ENCODE data around the gene HMG20B. TPM values are rescaled to one million over a fixed set of nuclear protein-coding genes. Genes with fewer than 3 reads are reported as not detected.

HMG20B gene
- total RNA-seq, 1 experiment from 2014 or later: 146 TPM

- Histone ChIP-seq H3K9me2 (replicated peaks; ENCODE audit: low read length) (no peaks in the 10 kb centered on the region), H3K27me3 (ENCODE audit: low read length) (no peaks in the 10 kb centered on the region), H3K27ac (ENCODE audit: low read length) (no peak overlapping the region), H3K4me1 (ENCODE audit: insufficient read depth, low read length) (peaks cover 16% of the 10 kb centered on the region; the same call in 1 of the 2 replicates), H3K9ac (ENCODE audit: low read length) (peak overlapping the region; percentile 25; the same call in 1 of the 2 replicates), H3K36me3 (ENCODE audit: low read depth, low read length) (no peaks in the 10 kb centered on the region), H3K4me3 (ENCODE audit: low read length) (peak overlapping the region; percentile 66), H3K9me3 (ENCODE audit: low read length) (no peaks in the 10 kb centered on the region), H2AFZ (ENCODE audit: low read length) (peak overlapping the region; percentile 69), H3K79me2 (ENCODE audit: low read length) (no peaks in the 10 kb centered on the region), H4K20me1 (ENCODE audit: low read length) (no peaks in the 10 kb centered on the region), H3K4me2 (ENCODE audit: low read length) (peak overlapping the region; percentile 88), H3F3A (ENCODE audit: low read length, unreplicated experiment) (no peaks in the 10 kb centered on the region)
- ATAC-seq: no peak
- no TSS peak for BruUV-seq (replicated peaks)
- POLR2A ChIA-PET (ENCODE audit: unreplicated experiment): no interaction called here
- DNase-seq: no peak
- intact Hi-C loops (cut with micrococcal nuclease): no loop called here
- TF ChIP-seq EZH2 (IDR thresholded peaks at IDR 0.05; ENCODE audit: low read length, unreplicated experiment) (no peak), EZH2phosphoT487 (IDR thresholded peaks at IDR 0.05; ENCODE audit: borderline replicate concordance, low read length) (no peak), CTCF (conservative IDR thresholded peaks at IDR 0.05; ENCODE audit: low read depth, low read length) (no peak)
- CTCF ChIA-PET: no interaction called here
Measured at GRCh38 chr19:3605770-3606169, 33.0 kb downstream of the HMG20B start.

- Histone ChIP-seq H3K4me1 (ENCODE audit: insufficient read depth, low read length) (peaks cover 16% of the 10 kb centered on the region; the same call in 1 of the 2 replicates), H4K20me1 (ENCODE audit: low read length) (no peaks in the 10 kb centered on the region), H3K9ac (ENCODE audit: low read length) (peak overlapping the region; percentile 25; the same call in 1 of the 2 replicates), H3K27ac (ENCODE audit: low read length) (no peak overlapping the region), H3K9me2 (replicated peaks; ENCODE audit: low read length) (no peaks in the 10 kb centered on the region), H3K4me2 (ENCODE audit: low read length) (peak overlapping the region; percentile 88), H3K36me3 (ENCODE audit: low read depth, low read length) (no peaks in the 10 kb centered on the region), H3K79me2 (ENCODE audit: low read length) (no peaks in the 10 kb centered on the region), H3F3A (ENCODE audit: low read length, unreplicated experiment) (no peaks in the 10 kb centered on the region), H3K27me3 (ENCODE audit: low read length) (no peaks in the 10 kb centered on the region), H3K4me3 (ENCODE audit: low read length) (peak overlapping the region; percentile 66), H2AFZ (ENCODE audit: low read length) (peak overlapping the region; percentile 69), H3K9me3 (ENCODE audit: low read length) (no peaks in the 10 kb centered on the region)
- BruUV-seq (replicated peaks): no TSS peak
- ChIA-PET CTCF (no interaction called here), POLR2A (ENCODE audit: unreplicated experiment) (no interaction called here)
- no peak for TF ChIP-seq EZH2 (IDR thresholded peaks at IDR 0.05; ENCODE audit: low read length, unreplicated experiment)
- TF ChIP-seq EZH2phosphoT487 (IDR thresholded peaks at IDR 0.05; ENCODE audit: borderline replicate concordance, low read length): no peak
- intact Hi-C loops (cut with micrococcal nuclease): no loop called here
- peak; percentile 69 for ATAC-seq
- peak; percentile 35 for DNase-seq
Measured at GRCh38 chr19:3606174-3606689, 33.5 kb downstream of the HMG20B start.

- peak within 1 kb of the TSS; percentile 69 for H2AFZ ChIP-seq (ENCODE audit: low read length)
- H3K9ac ChIP-seq (ENCODE audit: low read length): peak within 1 kb of the TSS; percentile 61
- H3K4me2 ChIP-seq (ENCODE audit: low read length): peak within 1 kb of the TSS; percentile 88
- peak; percentile 59 for DNase-seq
- H3F3A ChIP-seq (ENCODE audit: low read length, unreplicated experiment): no peaks in the 10 kb centered on the region
- BruUV-seq (replicated peaks): no TSS peak
- no peaks in the 10 kb centered on the region for H3K79me2 ChIP-seq (ENCODE audit: low read length)
- CTCF ChIA-PET: no interaction called here
- intact Hi-C loops (cut with micrococcal nuclease): no loop called here
- H3K36me3 ChIP-seq (ENCODE audit: low read depth, low read length): no peaks in the 10 kb centered on the region
- no peaks in the 10 kb centered on the region for H3K9me2 ChIP-seq (replicated peaks; ENCODE audit: low read length)
- H3K4me3 ChIP-seq (ENCODE audit: low read length): peak within 1 kb of the TSS; percentile 66
- TF ChIP-seq CTCF (conservative IDR thresholded peaks at IDR 0.05; ENCODE audit: low read depth, low read length): no peak
- no peak for TF ChIP-seq EZH2 (IDR thresholded peaks at IDR 0.05; ENCODE audit: low read length, unreplicated experiment)
- no peak for TF ChIP-seq EZH2phosphoT487 (IDR thresholded peaks at IDR 0.05; ENCODE audit: borderline replicate concordance, low read length)
- no peaks in the 10 kb centered on the region for H3K27me3 ChIP-seq (ENCODE audit: low read length)
- H3K9me3 ChIP-seq (ENCODE audit: low read length): no peaks in the 10 kb centered on the region
- POLR2A ChIA-PET (ENCODE audit: unreplicated experiment): no interaction called here
- no peak within 1 kb of the TSS for H3K27ac ChIP-seq (ENCODE audit: low read length)
- ATAC-seq: peak; percentile 79
- H4K20me1 ChIP-seq (ENCODE audit: low read length): no peaks in the 10 kb centered on the region
- H3K4me1 ChIP-seq (ENCODE audit: insufficient read depth, low read length): peaks cover 16% of the 10 kb centered on the region; the same call in 1 of the 2 replicates
Measured at GRCh38 chr19:3606690-3607289, 34.0 kb downstream of the HMG20B start, which contains the start of gene TBXA2R. Gene TBXA2R (minus strand): TSS chr19:3606875. CDS start chr19:3600634, 6,241 bp downstream.

Measured in PC-3 (cell line).